H9 (cell line): Measurements from ENCODE around the gene CPSF2. TPM values are rescaled to one million over a fixed set of nuclear protein-coding genes. Genes with fewer than 3 reads are reported as not detected.

Experiments
- DNase-seq: peaks from one replicate; pipeline ENCODE4 v3.0.0-alpha.2; 2017
- H2AFZ ChIP-seq: one replicate; pipeline ENCODE4 v1.6.1; 2013; ENCODE audit warnings: mild to moderate bottlenecking, low read length, control low read depth, moderate library complexity
- H2AK5ac ChIP-seq: 2 replicates; pipeline ENCODE4 v1.6.1; 2013; ENCODE audit warnings: low read length, control low read depth, mixed read lengths; ENCODE audit not compliant: insufficient read length
- H2BK120ac ChIP-seq: one replicate; pipeline ENCODE4 v1.6.1; 2013; ENCODE audit warnings: low read depth, mild to moderate bottlenecking, low read length, control low read depth, inconsistent platforms; ENCODE audit not compliant: poor library complexity, severe bottlenecking
- H2BK12ac ChIP-seq: 2 replicates; pipeline ENCODE4 v1.6.1; 2013; ENCODE audit warnings: low read length, control low read depth, mixed read lengths, low read depth; ENCODE audit not compliant: insufficient read length
- H2BK15ac ChIP-seq: 2 replicates; pipeline ENCODE4 v1.6.1; 2013; ENCODE audit warnings: low read depth, low read length, control low read depth
- H2BK20ac ChIP-seq: one replicate; pipeline ENCODE4 v1.6.1; 2013; ENCODE audit warnings: low read depth, mild to moderate bottlenecking, low read length, control low read depth, inconsistent platforms; ENCODE audit not compliant: poor library complexity, severe bottlenecking
- H2BK5ac ChIP-seq: 2 replicates; pipeline ENCODE4 v1.6.1; 2013; ENCODE audit warnings: low read length, control low read depth, mixed read lengths; ENCODE audit not compliant: insufficient read length
- H3K14ac ChIP-seq: 2 replicates; pipeline ENCODE4 v1.6.1; 2013; ENCODE audit warnings: low read length, control low read depth; ENCODE audit not compliant: insufficient read depth
- H3K18ac ChIP-seq: 2 replicates; pipeline ENCODE4 v1.6.1; 2013; ENCODE audit warnings: low read depth, mild to moderate bottlenecking, mixed read lengths, low read length, control low read depth; ENCODE audit not compliant: insufficient read length
- H3K23ac ChIP-seq: 2 replicates; pipeline ENCODE4 v1.6.1; 2013; ENCODE audit warnings: low read length, control low read depth, mixed read lengths, low read depth; ENCODE audit not compliant: insufficient read length
- H3K23me2 ChIP-seq: 2 replicates; pipeline ENCODE4 v1.6.1; 2013; ENCODE audit warnings: low read depth, mild to moderate bottlenecking, mixed read lengths, low read length, control low read depth; ENCODE audit not compliant: insufficient read length, poor library complexity, severe bottlenecking
- H3K27ac ChIP-seq: 2 replicates; pipeline ENCODE4 v1.5.1; 2013; ENCODE audit warnings: low read length, control low read depth, mixed read lengths, low read depth; ENCODE audit not compliant: insufficient read length
- H3K27me3 ChIP-seq: 2 replicates; pipeline ENCODE4 v1.6.1; 2013; ENCODE audit warnings: low read length, control low read depth, inconsistent platforms; ENCODE audit not compliant: insufficient read depth
- H3K4ac ChIP-seq: 2 replicates; pipeline ENCODE4 v1.6.1; 2013; ENCODE audit warnings: low read depth, mild to moderate bottlenecking, control low read depth, inconsistent platforms, low read length, moderate library complexity
- H3K4me1 ChIP-seq: 2 replicates; pipeline ENCODE4 v1.6.1; 2013; ENCODE audit warnings: low read length, control low read depth, inconsistent platforms; ENCODE audit not compliant: insufficient read depth
- H3K4me2 ChIP-seq: 2 replicates; pipeline ENCODE4 v1.6.1; 2013; ENCODE audit warnings: low read length, control low read depth, mixed read lengths; ENCODE audit not compliant: insufficient read length, insufficient read depth
- H3K56ac ChIP-seq: 2 replicates; pipeline ENCODE4 v1.6.1; 2013; ENCODE audit warnings: low read depth, mild to moderate bottlenecking, mixed read lengths, low read length, control low read depth; ENCODE audit not compliant: insufficient read length
- H3K79me1 ChIP-seq: 2 replicates; pipeline ENCODE4 v1.6.1; 2013; ENCODE audit warnings: low read depth, mild to moderate bottlenecking, moderate library complexity, low read length, control low read depth, inconsistent platforms; ENCODE audit not compliant: insufficient read depth, poor library complexity, severe bottlenecking
- H3K79me2 ChIP-seq: 2 replicates; pipeline ENCODE4 v1.6.1; 2013; ENCODE audit warnings: low read length, control low read depth, inconsistent platforms; ENCODE audit not compliant: insufficient read depth
- H3K9ac ChIP-seq: 2 replicates; pipeline ENCODE4 v1.6.1; 2013; ENCODE audit warnings: low read length, control low read depth, mixed read lengths; ENCODE audit not compliant: insufficient read length; ENCODE audit errors: extremely low read depth
- H3K9me3 ChIP-seq: one replicate; pipeline ENCODE4 v1.6.1; 2013; ENCODE audit warnings: low read depth, low read length, inconsistent platforms; ENCODE audit not compliant: control insufficient read depth
- H3T11ph ChIP-seq: one replicate; pipeline ENCODE4 v1.6.1; 2013; ENCODE audit warnings: mild to moderate bottlenecking, low read length, control low read depth, inconsistent platforms
- H4K20me1 ChIP-seq: one replicate; pipeline ENCODE4 v1.6.1; 2013; ENCODE audit not compliant: control insufficient read depth, insufficient read length, insufficient read depth
- H4K5ac ChIP-seq: 2 replicates; pipeline ENCODE4 v1.6.1; 2013; ENCODE audit warnings: low read depth, mild to moderate bottlenecking, mixed read lengths, low read length, control low read depth; ENCODE audit not compliant: insufficient read length
- H4K8ac ChIP-seq: replicated peaks from 2 replicates; pipeline ENCODE4 v1.6.1; 2013; ENCODE audit warnings: low read length, control low read depth, mixed read lengths, low read depth; ENCODE audit not compliant: insufficient read length
- H4K91ac ChIP-seq: 2 replicates; pipeline ENCODE4 v1.6.1; 2013; ENCODE audit warnings: low read depth, mild to moderate bottlenecking, moderate library complexity, mixed read lengths, low read length, control low read depth; ENCODE audit not compliant: insufficient read length
- H3K27ac Mint-ChIP-seq, 3 experiments: 2 replicates in 2 of 3; 3 replicates in 1 of 3; pipeline ENCODE4 v1.8.0; 2020 to 2021; ENCODE audit warnings: mixed read lengths in 3 of 3, mild to moderate bottlenecking in 1 of 3, moderate library complexity in 1 of 3
- H3K27me3 Mint-ChIP-seq: 2 replicates; pipeline ENCODE4 v1.8.0; 2021; ENCODE audit warnings: low read depth, mild to moderate bottlenecking, moderate library complexity, mixed read lengths
- H3K36me3 Mint-ChIP-seq, 3 experiments: 2 replicates in 2 of 3; 3 replicates in 1 of 3; pipeline ENCODE4 v1.8.0; 2020 to 2021; ENCODE audit warnings: low read depth in 3 of 3, mixed read lengths in 3 of 3; ENCODE audit not compliant: insufficient read depth in 1 of 3
- H3K4me1 Mint-ChIP-seq, 2 experiments: 2 replicates each; pipeline ENCODE4 v1.8.0; 2020; ENCODE audit warnings: mixed read lengths in 2 of 2
- H3K4me3 Mint-ChIP-seq, 2 experiments: 2 replicates in 1 of 2; 3 replicates in 1 of 2; pipeline ENCODE4 v1.8.0; 2020 to 2021; ENCODE audit warnings: mild to moderate bottlenecking in 2 of 2, mixed read lengths in 2 of 2, moderate library complexity in 1 of 2
- H3K9me3 Mint-ChIP-seq, 2 experiments: 2 replicates in 1 of 2; 3 replicates in 1 of 2; pipeline ENCODE4 v1.8.0; 2020; ENCODE audit warnings: mild to moderate bottlenecking in 2 of 2, mixed read lengths in 2 of 2, moderate library complexity in 1 of 2
- WGBS: extraction: QIAGEN DNeasy Blood & Tissue Kit; methylation state at CpG from one replicate; pipeline ENCODE4 v1.1.7; 2013; ENCODE audit warnings: missing lambda C conversion rate, low lambda C conversion rate, mixed read lengths; ENCODE audit not compliant: insufficient read length; ENCODE audit errors: extremely low coverage; 5-methylcytosine and 5-hydroxymethylcytosine counted together
- total RNA-seq: library from RNA; stranded (reverse); gene quantifications from 2 replicates; pipeline ENCODE4 v1.2.1, GENCODE V29; 2021
- TF ChIP-seq, protein P1 (sequence below): fragments of 200-600 bp; sonication (generic); conservative IDR thresholded peaks from 3 replicates; pipeline ENCODE4 v1.8.0; 2021; ENCODE audit warnings: antibody characterized with exemption, mild to moderate bottlenecking

CPSF2 gene
- total RNA-seq, 1 experiment from 2014 or later, result 108 TPM

DNA sequence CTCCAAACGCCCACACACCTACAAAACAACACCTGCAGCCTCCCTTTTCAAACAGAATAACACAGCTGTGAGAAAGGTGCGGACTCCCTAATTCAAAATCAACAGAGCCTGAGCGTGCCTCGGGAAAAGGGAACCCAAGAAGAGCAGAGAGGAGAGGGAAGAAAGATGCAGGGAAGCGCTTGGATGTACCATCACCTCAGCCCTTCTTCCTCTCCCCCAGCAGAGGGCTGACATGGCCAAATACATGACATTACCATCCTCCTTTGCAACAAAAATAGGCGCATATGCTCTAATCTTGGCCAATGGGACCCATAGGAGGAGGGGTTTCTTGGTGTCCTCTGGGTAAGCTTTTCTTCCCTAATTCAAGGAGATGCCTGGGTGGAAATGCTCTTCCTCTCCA is 78.0 kb downstream of the CPSF2 start:
- Mint-ChIP-seq H3K4me1 (peaks cover 18 to 19% of the 10 kb centered on the region in 2 experiments), H3K9me3 (no peaks in the 10 kb centered on the region; a peak in 2 of 5 replicates), H3K4me3 (peak overlapping the region; percentile 1 to 45), H3K27ac (no peak overlapping the region; a peak in 1 of 7 replicates), H3K36me3 (peaks cover 0 to 2% (median 0%) of the 10 kb centered on the region in 3 experiments; a peak in 1 of 7 replicates), H3K27me3 (peaks cover 14% of the 10 kb centered on the region)
- Histone ChIP-seq H3K9ac (no peak overlapping the region), H3K27ac (no peak overlapping the region), H3K18ac (no peak overlapping the region), H3K4ac (no peak overlapping the region), H2BK5ac (no peak overlapping the region), H3K79me1 (no peaks in the 10 kb centered on the region), H4K5ac (no peak overlapping the region), H4K20me1 (no peaks in the 10 kb centered on the region), H3K79me2 (no peaks in the 10 kb centered on the region), H4K8ac (no peak overlapping the region), H3K4me2 (peak overlapping the region; percentile 52), H3K4me1 (peaks cover 3% of the 10 kb centered on the region; the same call in 1 of the 2 replicates), H2AFZ (peak overlapping the region; percentile 54), H2BK15ac (no peak overlapping the region), H3K56ac (no peak overlapping the region), H2BK120ac (no peak overlapping the region), H4K91ac (no peak overlapping the region), H3K27me3 (no peaks in the 10 kb centered on the region; the same call in 1 of the 2 replicates), H3K23ac (no peak overlapping the region), H3K14ac (no peak overlapping the region), H2BK20ac (no peak overlapping the region), H3K23me2 (no peaks in the 10 kb centered on the region), H3K9me3 (no peaks in the 10 kb centered on the region), H2BK12ac (no peak overlapping the region), H2AK5ac (no peak overlapping the region), H3T11ph (no peak overlapping the region)
- no CpG with 5 or more reads among the region's 6 CpGs for WGBS
- no peak for DNase-seq
- TF ChIP-seq, protein P1, sequence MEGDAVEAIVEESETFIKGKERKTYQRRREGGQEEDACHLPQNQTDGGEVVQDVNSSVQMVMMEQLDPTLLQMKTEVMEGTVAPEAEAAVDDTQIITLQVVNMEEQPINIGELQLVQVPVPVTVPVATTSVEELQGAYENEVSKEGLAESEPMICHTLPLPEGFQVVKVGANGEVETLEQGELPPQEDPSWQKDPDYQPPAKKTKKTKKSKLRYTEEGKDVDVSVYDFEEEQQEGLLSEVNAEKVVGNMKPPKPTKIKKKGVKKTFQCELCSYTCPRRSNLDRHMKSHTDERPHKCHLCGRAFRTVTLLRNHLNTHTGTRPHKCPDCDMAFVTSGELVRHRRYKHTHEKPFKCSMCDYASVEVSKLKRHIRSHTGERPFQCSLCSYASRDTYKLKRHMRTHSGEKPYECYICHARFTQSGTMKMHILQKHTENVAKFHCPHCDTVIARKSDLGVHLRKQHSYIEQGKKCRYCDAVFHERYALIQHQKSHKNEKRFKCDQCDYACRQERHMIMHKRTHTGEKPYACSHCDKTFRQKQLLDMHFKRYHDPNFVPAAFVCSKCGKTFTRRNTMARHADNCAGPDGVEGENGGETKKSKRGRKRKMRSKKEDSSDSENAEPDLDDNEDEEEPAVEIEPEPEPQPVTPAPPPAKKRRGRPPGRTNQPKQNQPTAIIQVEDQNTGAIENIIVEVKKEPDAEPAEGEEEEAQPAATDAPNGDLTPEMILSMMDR, result peak; percentile 46
